GM19324 (cell line): ENCODE data around the gene FAM110A.
"Not testable (repeated sequence)": the region's sequence is repeated elsewhere in the genome, so short reads cannot be mapped to it uniquely, and the experiment has no call there.

ENCODE experiments used
- ATAC-seq: cut with Tn5 transposase; IDR thresholded peaks from one replicate; pipeline ENCODE4 v1.9.1; 2021; ENCODE audit warnings: mild to moderate bottlenecking, moderate library complexity; ENCODE audit not compliant: unreplicated experiment, low FRiP score

The FAM110A gene

GRCh38 chr20:891706-892080 lies 58.2 kb downstream of the FAM110A start:
- no peak for ATAC-seq

- ATAC-seq, result not testable (repeated sequence)
Observed at GRCh38 chr20:892371-892770, 58.9 kb downstream of the FAM110A start.
